Panc1 (cell line): ENCODE measurements around the gene PIK3R1.

ENCODE experiments used
- POLR2AphosphoS5 ChIP-seq: IDR thresholded peaks from 2 replicates; pipeline ENCODE4 v1.6.1; 2012; ENCODE audit warnings: mild to moderate bottlenecking, low read depth, low read length, moderate library complexity
- SIN3A ChIP-seq: IDR thresholded peaks from 2 replicates; pipeline ENCODE4 v1.6.1; 2012; ENCODE audit warnings: low read depth, mild to moderate bottlenecking, low read length, moderate library complexity, borderline replicate concordance; ENCODE audit not compliant: insufficient read depth
- TF ChIP-seq, protein P1 (sequence below): fragments of 450-650 bp; IDR thresholded peaks from 2 replicates; pipeline ENCODE4 v1.5.1; 2017; ENCODE audit warnings: mild to moderate bottlenecking
- TF ChIP-seq, protein P2 (sequence below), 2 experiments: IDR thresholded peaks; 2 replicates each; pipeline ENCODE4 v1.6.1; 2011 to 2012; ENCODE audit warnings: low read depth in 2 of 2, control low read depth in 1 of 2, low read length in 1 of 2, mild to moderate bottlenecking in 1 of 2, moderate library complexity in 1 of 2; ENCODE audit not compliant: insufficient read depth in 1 of 2

DNA sequence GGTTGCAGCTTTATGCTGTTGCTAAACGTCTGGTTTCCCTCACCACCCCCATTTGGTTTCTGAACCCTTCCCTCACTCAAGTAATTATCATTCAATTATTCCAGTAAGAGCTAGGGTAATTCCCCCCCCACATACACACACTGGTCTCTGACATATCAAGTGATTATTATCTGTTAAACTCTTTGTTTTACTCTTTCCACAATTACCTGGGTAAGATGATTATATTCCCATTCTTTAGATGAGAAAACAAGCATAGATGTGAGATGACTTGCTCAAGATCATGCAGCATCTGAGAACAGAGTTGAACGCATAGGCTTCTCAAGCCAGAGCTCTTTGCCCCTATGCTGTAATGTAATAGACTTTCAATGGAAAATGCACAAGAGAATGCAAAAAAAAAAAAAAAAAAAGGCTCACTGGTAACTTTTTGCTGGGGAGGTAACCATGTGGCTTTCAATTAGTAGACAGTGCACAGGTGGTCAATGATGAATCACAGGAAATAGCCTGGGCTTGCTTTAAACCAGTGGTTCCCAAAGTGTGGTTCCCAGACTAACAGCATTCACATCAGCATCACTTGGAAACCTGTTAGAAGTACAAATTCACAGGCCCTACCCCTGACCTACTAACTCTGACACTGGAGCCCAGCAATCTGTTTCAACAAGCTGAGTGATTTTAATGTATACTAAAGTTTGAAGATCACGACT, 87.6 kb downstream of the PIK3R1 start:
- no peak for TF ChIP-seq SIN3A
- TF ChIP-seq, protein P1, sequence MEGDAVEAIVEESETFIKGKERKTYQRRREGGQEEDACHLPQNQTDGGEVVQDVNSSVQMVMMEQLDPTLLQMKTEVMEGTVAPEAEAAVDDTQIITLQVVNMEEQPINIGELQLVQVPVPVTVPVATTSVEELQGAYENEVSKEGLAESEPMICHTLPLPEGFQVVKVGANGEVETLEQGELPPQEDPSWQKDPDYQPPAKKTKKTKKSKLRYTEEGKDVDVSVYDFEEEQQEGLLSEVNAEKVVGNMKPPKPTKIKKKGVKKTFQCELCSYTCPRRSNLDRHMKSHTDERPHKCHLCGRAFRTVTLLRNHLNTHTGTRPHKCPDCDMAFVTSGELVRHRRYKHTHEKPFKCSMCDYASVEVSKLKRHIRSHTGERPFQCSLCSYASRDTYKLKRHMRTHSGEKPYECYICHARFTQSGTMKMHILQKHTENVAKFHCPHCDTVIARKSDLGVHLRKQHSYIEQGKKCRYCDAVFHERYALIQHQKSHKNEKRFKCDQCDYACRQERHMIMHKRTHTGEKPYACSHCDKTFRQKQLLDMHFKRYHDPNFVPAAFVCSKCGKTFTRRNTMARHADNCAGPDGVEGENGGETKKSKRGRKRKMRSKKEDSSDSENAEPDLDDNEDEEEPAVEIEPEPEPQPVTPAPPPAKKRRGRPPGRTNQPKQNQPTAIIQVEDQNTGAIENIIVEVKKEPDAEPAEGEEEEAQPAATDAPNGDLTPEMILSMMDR = no peak
- TF ChIP-seq POLR2AphosphoS5 = no peak
- TF ChIP-seq, protein P2, sequence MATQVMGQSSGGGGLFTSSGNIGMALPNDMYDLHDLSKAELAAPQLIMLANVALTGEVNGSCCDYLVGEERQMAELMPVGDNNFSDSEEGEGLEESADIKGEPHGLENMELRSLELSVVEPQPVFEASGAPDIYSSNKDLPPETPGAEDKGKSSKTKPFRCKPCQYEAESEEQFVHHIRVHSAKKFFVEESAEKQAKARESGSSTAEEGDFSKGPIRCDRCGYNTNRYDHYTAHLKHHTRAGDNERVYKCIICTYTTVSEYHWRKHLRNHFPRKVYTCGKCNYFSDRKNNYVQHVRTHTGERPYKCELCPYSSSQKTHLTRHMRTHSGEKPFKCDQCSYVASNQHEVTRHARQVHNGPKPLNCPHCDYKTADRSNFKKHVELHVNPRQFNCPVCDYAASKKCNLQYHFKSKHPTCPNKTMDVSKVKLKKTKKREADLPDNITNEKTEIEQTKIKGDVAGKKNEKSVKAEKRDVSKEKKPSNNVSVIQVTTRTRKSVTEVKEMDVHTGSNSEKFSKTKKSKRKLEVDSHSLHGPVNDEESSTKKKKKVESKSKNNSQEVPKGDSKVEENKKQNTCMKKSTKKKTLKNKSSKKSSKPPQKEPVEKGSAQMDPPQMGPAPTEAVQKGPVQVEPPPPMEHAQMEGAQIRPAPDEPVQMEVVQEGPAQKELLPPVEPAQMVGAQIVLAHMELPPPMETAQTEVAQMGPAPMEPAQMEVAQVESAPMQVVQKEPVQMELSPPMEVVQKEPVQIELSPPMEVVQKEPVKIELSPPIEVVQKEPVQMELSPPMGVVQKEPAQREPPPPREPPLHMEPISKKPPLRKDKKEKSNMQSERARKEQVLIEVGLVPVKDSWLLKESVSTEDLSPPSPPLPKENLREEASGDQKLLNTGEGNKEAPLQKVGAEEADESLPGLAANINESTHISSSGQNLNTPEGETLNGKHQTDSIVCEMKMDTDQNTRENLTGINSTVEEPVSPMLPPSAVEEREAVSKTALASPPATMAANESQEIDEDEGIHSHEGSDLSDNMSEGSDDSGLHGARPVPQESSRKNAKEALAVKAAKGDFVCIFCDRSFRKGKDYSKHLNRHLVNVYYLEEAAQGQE (IDR thresholded peaks at IDR 0.05; ENCODE audit: insufficient read depth in 1 of 2, low read depth in 2 of 2, low read length in 1 of 2) = no peak
